HepG2 (cell line): ENCODE results near the gene ESYT2. TPM values are rescaled to one million over a fixed set of nuclear protein-coding genes. Genes with fewer than 3 reads are reported as not detected.

Source experiments
- ATAC-seq: fragments of 200-7000 bp; cut with Tn5 transposase; 3 replicates; pipeline ENCODE4 v1.9.1; 2020; ENCODE audit warnings: mild to moderate bottlenecking, moderate library complexity
- BruUV-seq: library from RNA; stranded (reverse); fragments of 400-500 nt; replicated peaks from 2 replicates; lab custom pipeline; 2021; lab: Mats Ljungman, UMichigan
- CTCF ChIA-PET: fragments of 300-600 bp; formaldehyde crosslinking; extraction: SDS; loops from one replicate; lab custom pipeline; 2021; ENCODE audit warnings: low total read pairs, inconsistent platforms, low intra/inter-chr PET ratio; lab: Yijun Ruan, JAX
- POLR2A ChIA-PET: fragments of 350-600 bp; sonication (Branson Sonifier 250); formaldehyde crosslinking; loops from one replicate; lab custom pipeline; 2020; ENCODE audit warnings: antibody characterized with exemption, inconsistent platforms; lab: Yijun Ruan, JAX
- DNase-seq: peaks from one replicate; pipeline ENCODE4 v3.0.0-alpha.2; 2015; ENCODE audit warnings: low spot score
- FAIRE-seq: peaks from 3 replicates; lab custom pipeline; 2011; peaks lifted over from hg19 to GRCh38; lab: Jason Lieb, UNC
- H2AFZ ChIP-seq: one replicate; pipeline ENCODE4 v1.6.1; 2011; ENCODE audit warnings: low read length, inconsistent platforms
- H3K27ac ChIP-seq: fragments of 300-600 bp; 3 replicates; pipeline ENCODE4 v1.8.0; 2011; ENCODE audit warnings: mixed run types, mild to moderate bottlenecking, mixed read lengths, low read length, inconsistent platforms; ENCODE audit not compliant: insufficient read depth; ENCODE audit errors: extremely low read length
- H3K27me3 ChIP-seq, 2 experiments: fragments of 200-600 bp in 1 of 2; 2 replicates in 1 of 2; 3 replicates in 1 of 2; pipeline versions ENCODE4 v1.6.0 to v1.8.0; 2011; ENCODE audit warnings: low read length in 2 of 2, mild to moderate bottlenecking in 2 of 2, moderate library complexity in 2 of 2, inconsistent platforms in 1 of 2; ENCODE audit not compliant: insufficient read depth in 2 of 2, control insufficient read depth in 1 of 2
- H3K36me3 ChIP-seq, 2 experiments: fragments of 200-600 bp in 1 of 2; replicated peaks in 1 of 2; 2 replicates in 1 of 2; 3 replicates in 1 of 2; pipeline versions ENCODE4 v1.5.1 to v1.8.0; 2011; ENCODE audit warnings: low read length in 2 of 2, inconsistent platforms in 1 of 2; ENCODE audit not compliant: insufficient read depth in 2 of 2, control insufficient read depth in 1 of 2
- H3K4me1 ChIP-seq: 2 replicates; pipeline ENCODE4 v1.5.1; 2012; ENCODE audit warnings: low read length, inconsistent platforms; ENCODE audit not compliant: insufficient read depth
- H3K4me2 ChIP-seq: 2 replicates; pipeline ENCODE4 v1.6.0; 2011; ENCODE audit warnings: low read depth, low read length, inconsistent platforms
- H3K4me3 ChIP-seq, 3 experiments: fragments of 200-600 bp in 1 of 3; sonication (generic), shearing (Covaris generic) in 1 of 3; replicated peaks in 1 of 3; 2 replicates each; pipeline ENCODE4 v1.5.1; 2011 to 2016; ENCODE audit warnings: low read length in 3 of 3, inconsistent platforms in 2 of 3, low read depth in 2 of 3, mild to moderate bottlenecking in 2 of 3, control low read depth in 1 of 3, mixed read lengths in 1 of 3; ENCODE audit not compliant: insufficient read depth in 1 of 3
- H3K79me2 ChIP-seq: one replicate; pipeline ENCODE4 v1.6.1; 2011; ENCODE audit warnings: low read length, inconsistent platforms; ENCODE audit not compliant: insufficient read depth
- H3K9ac ChIP-seq: 2 replicates; pipeline ENCODE4 v1.6.0; 2011; ENCODE audit warnings: mild to moderate bottlenecking, low read depth, low read length, inconsistent platforms; ENCODE audit not compliant: insufficient read depth
- H3K9me3 ChIP-seq: 2 replicates; pipeline ENCODE4 v1.5.1; 2012; ENCODE audit warnings: mild to moderate bottlenecking, low read length
- H4K20me1 ChIP-seq: 2 replicates; pipeline ENCODE4 v1.6.0; 2011; ENCODE audit warnings: inconsistent platforms, mild to moderate bottlenecking, low read length, moderate library complexity; ENCODE audit not compliant: insufficient read depth
- ATF7-NPFF ChIP-seq: sonication (generic); formaldehyde crosslinking; IDR thresholded peaks from 2 replicates; pipeline ENCODE4 v1.8.1; 2023; ENCODE audit warnings: mild to moderate bottlenecking, low read depth, missing genetic modification reagents, moderate library complexity
- BCLAF1 ChIP-seq: fragments of 450-650 bp; IDR thresholded peaks from 2 replicates; pipeline ENCODE4 v1.6.1; 2017; ENCODE audit warnings: mild to moderate bottlenecking
- MBNL3 ChIP-seq: fragments of 250-450 bp; sonication (Bioruptor Pico); conservative IDR thresholded peaks from 2 replicates; pipeline ENCODE4 v1.8.0; 2022; ENCODE audit warnings: mild to moderate bottlenecking, inconsistent platforms
- POLR2AphosphoS5 ChIP-seq: IDR thresholded peaks from 2 replicates; pipeline ENCODE4 v1.6.1; 2012; ENCODE audit warnings: low read depth, low read length
- TCF7 ChIP-seq: sonication (generic); IDR thresholded peaks from 2 replicates; pipeline ENCODE4 v1.6.1; 2016; ENCODE audit warnings: antibody characterized with exemption, low read depth
- YEATS4 ChIP-seq: sonication (generic); formaldehyde crosslinking; IDR thresholded peaks from 2 replicates; pipeline ENCODE4 v1.4.0; 2020; ENCODE audit warnings: missing genetic modification reagents, borderline replicate concordance
- ZNF280D ChIP-seq: sonication (generic); formaldehyde crosslinking; IDR thresholded peaks from 2 replicates; pipeline ENCODE4 v1.5.1; 2020; ENCODE audit warnings: mild to moderate bottlenecking, missing genetic modification reagents
- ZNF547 ChIP-seq: sonication (generic); formaldehyde crosslinking; IDR thresholded peaks from 2 replicates; pipeline ENCODE4 v1.5.1; 2020; ENCODE audit warnings: mild to moderate bottlenecking, missing genetic modification reagents
- ZNF879 ChIP-seq: sonication (generic); formaldehyde crosslinking; IDR thresholded peaks from 2 replicates; pipeline ENCODE4 v1.8.1; 2023; ENCODE audit warnings: missing genetic modification reagents
- WGBS: methylation state at CpG from one replicate; pipeline ENCODE4 v1.1.6; 2017; ENCODE audit warnings: low lambda C conversion rate; 5-methylcytosine and 5-hydroxymethylcytosine counted together
- in situ Hi-C: cut with HindIII; loops from 2 replicates; pipeline ENCODE4 v1.10.0; 2017; ENCODE audit warnings: low pct_unique_long_range_greater_than_20kb; ENCODE audit not compliant: extremely low pct_ligation_motif_present
- intact Hi-C: fragments of 100-400 bp; cut with micrococcal nuclease; formaldehyde crosslinking; loops from one replicate; pipeline ENCODE4 v1.10.0; 2022; ENCODE audit not compliant: unreplicated experiment
- polyA plus RNA-seq, 8 experiments: library from polyadenylated mRNA; depleted of rRNA in 3 of 8; stranded (reverse) in 7 of 8; unstranded in 1 of 8; fragments of >200 nt; fragmentation: Illumina TruSeq in 4 of 8; extraction: Trizol in 4 of 8; gene quantifications; 2 replicates each; pipeline versions ENCODE4 v1.2.1 to v1.2.3, GENCODE V29; 2011 to 2016; ENCODE audit warnings: low read depth in 4 of 8, missing spikeins in 1 of 8, mixed read lengths in 1 of 8; ENCODE audit not compliant: insufficient read depth in 1 of 8
- total RNA-seq, 5 experiments: library from RNA; depleted of rRNA; stranded (reverse); fragments of >200 nt; fragmentation: Illumina TruSeq; extraction: Trizol; gene quantifications; 2 replicates each; pipeline ENCODE4 v1.2.3, GENCODE V29; 2016; ENCODE audit warnings: low read depth in 1 of 5

The ESYT2 gene
- total and polyA plus RNA-seq, 2 of the 13 experiments (the other 11 are each of a cell fraction or from before 2014, with no cell fraction given), result 28.5 to 37.3 TPM

GRCh38 chr7:158694650-158695049, 134.7 kb downstream of the ESYT2 start:
- FAIRE-seq (no peak), DNase-seq (no peak), ATAC-seq (no peak)
- no peaks in the 10 kb centered on the region for H3K9me3 ChIP-seq
- BruUV-seq, result no TSS peak
- peaks cover 12% of the 10 kb centered on the region for H3K79me2 ChIP-seq
- H3K27ac ChIP-seq, result no peak overlapping the region
- no peak overlapping the region for H3K4me3 ChIP-seq
- WGBS, result 95% methylated on average over 6 of the region's 6 CpGs
- POLR2A ChIA-PET, result no interaction called here
- TF ChIP-seq ZNF547 (CRISPR knock-in tag) (no peak), MBNL3 (CRISPR knock-in tag) (no peak), YEATS4 (CRISPR knock-in tag) (no peak), ZNF879 (CRISPR knock-in tag) (no peak), TCF7 (no peak), ZNF280D (CRISPR knock-in tag) (no peak), ATF7-NPFF (no peak), POLR2AphosphoS5 (no peak), BCLAF1 (no peak)
- TF ChIP-seq, all 625 proteins: peak for 0
- H3K4me2 ChIP-seq, result no peak overlapping the region
- peaks cover 14 to 52% of the 10 kb centered on the region in 2 experiments for H3K36me3 ChIP-seq
- intact Hi-C loops, result no loop called here
- CTCF ChIA-PET, result no interaction called here
- no peaks in the 10 kb centered on the region for H4K20me1 ChIP-seq
- H3K4me1 ChIP-seq, result no peaks in the 10 kb centered on the region
- no peak overlapping the region for H3K9ac ChIP-seq
- H3K27me3 ChIP-seq, result no peaks in the 10 kb centered on the region
- in situ Hi-C loops, result loop anchor here (5.0 kb wide), 1 partner anchor 283 kb away; no protein-coding TSS in a partner anchor
- no peak overlapping the region for H2AFZ ChIP-seq
